ENCODE results near the gene TLX2. TPM values are rescaled to one million over a fixed set of nuclear protein-coding genes. Genes with fewer than 3 reads are reported as not detected.

Gene TLX2
- total RNA-seq, 1 donor from 2014 or later = not detected

DNA sequence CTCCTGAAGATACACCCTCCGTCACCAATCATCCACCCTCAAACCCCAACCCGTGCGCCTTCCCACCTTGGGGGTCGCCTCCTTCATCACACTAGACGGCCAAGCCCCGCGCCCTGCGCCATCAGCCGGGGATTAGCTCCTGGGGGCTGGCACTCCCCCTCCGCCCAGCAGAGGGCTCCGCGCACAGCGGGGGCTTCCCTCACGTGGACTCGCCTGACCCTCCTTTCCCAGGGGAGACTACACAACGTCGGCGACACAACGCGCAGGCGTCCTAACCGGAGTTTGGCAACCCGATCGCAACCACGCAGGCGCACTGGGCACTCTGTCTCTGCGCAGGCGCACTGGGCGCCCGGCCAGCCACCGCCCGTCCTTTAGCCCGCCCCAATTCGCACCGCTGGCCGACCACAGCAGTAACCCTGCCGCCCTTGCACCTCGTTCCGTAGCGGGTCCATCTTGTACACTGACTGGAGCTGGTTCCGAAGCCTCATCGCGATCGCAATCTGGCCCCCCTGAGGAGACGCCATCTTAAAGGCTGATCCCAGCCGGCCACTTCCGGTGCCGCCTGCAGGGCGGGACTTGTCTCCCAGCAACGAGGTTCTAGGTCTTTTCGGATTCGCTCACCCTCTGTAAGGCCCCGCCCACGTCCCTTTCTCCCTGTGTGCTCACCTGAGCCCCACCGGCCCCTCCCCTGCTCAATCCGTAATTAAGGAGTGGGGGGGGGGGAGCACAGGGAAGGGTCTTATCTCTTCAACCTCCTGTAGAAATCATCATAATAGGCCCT, 6.9 kb upstream of the TLX2 start, which contains the start of gene PCGF1:
TSS of gene PCGF1 (minus strand) at position 551 of the 781 bp plus-strand sequence. CDS start at position 524, 27 bp downstream.
- intact Hi-C loops (cut with DNase I) = no loop called here

DNA sequence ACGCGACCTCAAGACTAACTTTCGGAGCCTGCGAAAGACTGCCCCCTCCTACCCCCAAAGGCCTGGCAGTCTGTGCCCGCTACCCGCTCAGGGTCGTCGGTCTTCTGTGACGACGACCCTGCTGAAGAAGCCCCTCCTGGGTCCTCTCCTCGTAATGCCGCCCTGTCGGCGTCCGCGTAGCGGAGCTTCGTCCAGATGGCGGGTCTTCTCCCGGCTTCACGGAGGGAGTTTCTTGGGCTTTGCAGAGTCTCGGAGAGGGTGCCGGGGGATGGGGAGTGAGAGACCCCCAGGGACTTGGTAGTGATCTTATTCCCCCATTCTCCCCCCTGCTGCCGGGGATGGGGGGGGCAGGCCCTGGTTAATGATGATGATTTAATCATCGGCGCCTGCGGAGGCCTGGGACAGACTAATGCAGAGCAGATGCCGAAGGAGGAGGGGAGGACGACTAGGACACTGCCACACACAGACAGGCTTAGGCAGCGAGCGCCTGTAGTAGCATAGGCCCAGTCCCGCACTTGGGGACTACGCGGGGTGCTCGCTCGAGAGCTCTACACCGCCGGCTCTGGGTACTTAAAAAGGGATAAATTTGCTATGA, 6.2 kb upstream of the TLX2 start:
- peak; percentile 72 for DNase-seq (ENCODE audit: low spot score)
- intact Hi-C loops (cut with DNase I) = no loop called here
- ATAC-seq = peak; percentile 28

More for the DNA sequence above, 6.9 kb upstream of the TLX2 start, which contains the start of gene PCGF1:
- DNase-seq (ENCODE audit: low spot score) = peak; percentile 100
- peak; percentile 98 for ATAC-seq

DNA sequence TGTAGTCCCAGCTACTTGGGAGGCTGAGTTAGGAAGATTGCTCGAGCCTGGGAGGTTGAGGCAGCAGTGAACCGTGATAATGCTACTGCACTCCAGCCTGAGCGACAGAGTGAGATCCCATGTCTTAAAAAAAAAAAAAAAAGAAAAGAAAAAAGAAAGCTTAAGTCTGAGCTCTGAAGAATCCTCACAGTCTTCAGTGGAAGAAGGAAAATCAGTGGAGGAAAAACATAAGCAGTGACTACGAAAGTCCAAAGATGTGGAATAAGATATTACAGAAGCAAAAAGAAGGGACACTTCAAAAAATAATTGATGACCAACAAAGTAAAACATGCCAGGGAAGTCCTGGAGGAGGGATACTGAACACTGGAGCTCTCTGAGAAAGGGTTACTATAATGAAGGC, 4.0 kb upstream of the TLX2 start:
- no peak for ATAC-seq
- DNase-seq (ENCODE audit: low spot score) = no peak

DNA sequence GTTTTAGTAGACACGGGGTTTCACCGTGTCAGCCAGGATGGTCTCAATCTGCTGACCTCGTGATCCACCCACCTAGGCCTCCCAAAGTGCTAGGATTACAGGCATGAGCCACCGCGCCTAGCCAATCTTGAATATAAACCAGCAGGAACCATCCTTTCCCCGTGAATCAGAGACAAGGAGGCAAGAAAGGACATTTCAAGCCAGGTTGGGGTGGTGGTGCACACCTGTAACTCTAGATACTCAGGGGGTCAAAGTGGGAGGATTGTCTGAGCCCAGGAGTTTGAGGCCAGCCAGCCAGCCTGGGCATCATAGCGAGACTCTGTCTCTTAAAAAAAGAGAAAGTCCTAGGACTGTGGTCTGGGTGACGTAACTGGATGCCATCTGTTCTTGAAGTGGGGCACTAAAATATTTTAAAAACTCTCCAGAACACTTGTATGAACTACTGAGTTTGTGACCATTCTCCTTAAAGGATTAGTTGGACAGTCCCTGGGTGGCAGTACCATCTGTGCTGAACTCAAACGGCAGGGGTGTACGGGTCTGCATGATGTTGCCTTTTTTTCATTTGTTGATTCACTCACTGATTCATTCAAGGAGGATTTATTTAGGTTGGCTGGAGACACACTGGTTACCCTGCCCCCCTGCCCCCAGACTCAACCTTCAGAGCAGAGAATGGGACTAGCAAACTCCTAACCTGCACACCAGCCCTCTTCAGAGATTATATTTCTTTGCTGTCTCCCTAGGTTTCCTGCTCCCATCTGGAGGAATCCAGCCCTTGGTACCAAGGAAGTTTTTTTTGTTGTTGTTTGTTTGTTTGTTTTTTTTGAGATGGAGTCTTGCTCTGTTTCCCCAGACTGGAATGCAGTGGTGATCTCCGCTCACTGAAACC, 2.9 kb upstream of the TLX2 start:
- intact Hi-C loops (cut with DNase I) = no loop called here
- DNase-seq (ENCODE audit: low spot score) (no peak), ATAC-seq (no peak)

More for the DNA sequence above, 4.0 kb upstream of the TLX2 start:
- intact Hi-C loops (cut with DNase I) = no loop called here

DNA sequence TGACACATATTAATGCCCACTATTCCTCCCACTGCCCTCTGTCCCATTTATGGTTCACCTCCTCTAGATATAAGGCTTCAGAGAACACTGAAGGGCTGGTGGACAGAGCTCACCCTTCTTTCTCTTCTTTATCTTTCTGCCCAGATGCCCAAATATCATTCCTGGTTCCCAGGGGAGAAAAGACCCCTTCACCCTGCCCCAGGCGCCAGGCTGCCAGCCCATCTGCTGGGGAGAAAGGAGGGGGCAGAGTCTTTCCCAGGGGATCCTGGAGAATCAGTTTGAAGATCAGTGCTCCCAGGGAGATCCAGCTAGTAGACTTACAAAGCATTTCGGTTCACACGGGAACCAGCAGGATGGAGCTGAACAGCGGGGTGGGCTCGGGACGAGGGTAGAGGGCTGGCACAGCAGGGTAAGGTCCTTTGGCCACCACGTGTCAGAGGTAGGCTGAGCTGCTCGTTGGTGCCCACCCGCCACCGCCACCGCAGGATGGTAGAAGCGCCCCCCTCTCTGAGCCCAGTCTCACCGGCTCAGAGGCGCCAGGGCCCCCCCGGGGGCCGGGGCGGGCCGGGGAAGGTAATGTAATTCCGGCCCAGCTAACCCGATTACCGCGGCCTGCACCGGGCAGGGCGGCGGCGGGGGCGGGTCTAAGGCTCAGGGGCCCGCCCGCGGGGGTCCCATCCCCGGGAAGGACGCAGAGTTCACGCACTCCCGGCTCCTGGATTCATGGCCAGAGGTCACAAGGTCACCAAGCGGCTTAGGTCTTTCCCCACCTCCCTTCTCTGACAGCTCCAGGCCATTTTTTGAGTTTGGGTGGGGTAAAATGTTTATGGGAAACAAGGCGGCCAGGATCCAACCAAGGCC, 1.3 kb upstream of the TLX2 start:
- no peak for ATAC-seq
- intact Hi-C loops (cut with DNase I) = no loop called here
- DNase-seq (ENCODE audit: low spot score) = no peak

DNA sequence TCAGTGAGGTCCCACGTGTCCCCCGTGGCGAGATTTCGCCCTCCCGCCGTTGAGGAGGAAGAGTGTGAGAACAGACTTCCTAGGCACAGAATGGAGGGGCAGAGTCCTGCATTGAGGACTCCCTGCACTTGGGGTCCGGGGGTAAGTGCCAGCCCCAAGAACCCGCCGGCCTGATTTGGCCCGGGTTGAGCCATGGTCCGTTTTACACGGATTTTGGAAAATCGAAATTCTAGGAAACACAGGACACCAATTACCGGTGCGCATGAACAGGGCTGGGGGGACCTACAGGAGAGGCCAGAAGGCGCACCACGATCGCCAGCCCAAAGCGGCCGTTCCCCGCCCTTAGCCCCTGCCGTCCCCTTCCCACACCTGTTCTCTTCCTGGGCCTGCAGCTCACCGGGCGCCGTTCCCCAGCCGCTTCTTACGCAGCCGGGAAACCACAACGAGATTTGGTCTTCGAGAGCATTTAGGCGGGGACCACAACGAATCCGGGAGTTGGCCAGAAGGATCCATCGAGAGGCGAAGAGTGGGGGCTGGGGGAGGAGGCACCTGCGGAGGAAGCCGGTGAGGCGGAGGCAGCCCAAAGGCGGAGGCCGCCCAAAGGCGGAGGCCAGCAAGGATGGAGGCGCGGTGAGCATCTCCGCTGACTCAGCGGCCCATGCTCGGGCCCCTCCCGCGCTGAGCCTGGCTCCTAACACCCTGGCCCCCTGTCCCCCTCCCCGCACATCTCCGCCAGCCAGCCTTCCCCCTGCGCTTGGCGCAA, 464 bp upstream of the TLX2 start:
- intact Hi-C loops (cut with DNase I) = no loop called here
- DNase-seq (ENCODE audit: low spot score) (no peak), ATAC-seq (no peak)

DNA sequence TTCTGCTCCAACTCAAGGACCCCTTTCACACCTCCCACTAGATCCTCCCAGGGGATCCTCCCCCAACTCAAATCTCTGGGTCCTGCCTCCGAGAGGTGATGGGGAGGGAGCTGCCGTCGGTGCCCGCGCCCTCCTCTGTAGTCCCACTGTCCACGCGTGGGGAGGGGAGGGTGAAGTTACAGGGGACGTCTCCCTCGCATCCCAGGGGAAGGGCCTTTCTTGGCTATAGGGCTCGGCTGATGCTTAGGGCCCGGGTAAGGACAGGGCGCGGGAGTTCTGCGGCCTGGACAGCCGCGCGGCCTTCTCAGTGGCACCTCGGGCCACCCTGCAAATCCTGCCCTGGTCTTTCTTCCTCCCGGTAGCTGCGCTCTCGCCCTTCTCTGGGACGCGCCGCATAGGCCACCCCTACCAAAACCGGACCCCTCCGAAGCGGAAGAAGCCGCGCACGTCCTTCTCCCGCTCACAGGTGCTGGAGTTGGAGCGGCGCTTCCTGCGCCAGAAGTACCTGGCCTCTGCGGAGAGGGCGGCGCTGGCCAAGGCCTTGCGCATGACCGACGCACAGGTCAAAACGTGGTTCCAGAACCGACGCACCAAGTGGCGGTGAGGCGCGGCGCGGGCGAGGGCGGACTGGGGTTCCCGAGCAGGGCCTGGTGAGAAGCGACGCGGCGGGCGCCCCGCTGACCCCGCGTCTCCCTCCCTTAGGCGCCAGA, 1.2 kb downstream of the TLX2 start:
- intact Hi-C loops (cut with DNase I) = no loop called here
- ATAC-seq = no peak
- no peak for DNase-seq (ENCODE audit: low spot score)

DNA sequence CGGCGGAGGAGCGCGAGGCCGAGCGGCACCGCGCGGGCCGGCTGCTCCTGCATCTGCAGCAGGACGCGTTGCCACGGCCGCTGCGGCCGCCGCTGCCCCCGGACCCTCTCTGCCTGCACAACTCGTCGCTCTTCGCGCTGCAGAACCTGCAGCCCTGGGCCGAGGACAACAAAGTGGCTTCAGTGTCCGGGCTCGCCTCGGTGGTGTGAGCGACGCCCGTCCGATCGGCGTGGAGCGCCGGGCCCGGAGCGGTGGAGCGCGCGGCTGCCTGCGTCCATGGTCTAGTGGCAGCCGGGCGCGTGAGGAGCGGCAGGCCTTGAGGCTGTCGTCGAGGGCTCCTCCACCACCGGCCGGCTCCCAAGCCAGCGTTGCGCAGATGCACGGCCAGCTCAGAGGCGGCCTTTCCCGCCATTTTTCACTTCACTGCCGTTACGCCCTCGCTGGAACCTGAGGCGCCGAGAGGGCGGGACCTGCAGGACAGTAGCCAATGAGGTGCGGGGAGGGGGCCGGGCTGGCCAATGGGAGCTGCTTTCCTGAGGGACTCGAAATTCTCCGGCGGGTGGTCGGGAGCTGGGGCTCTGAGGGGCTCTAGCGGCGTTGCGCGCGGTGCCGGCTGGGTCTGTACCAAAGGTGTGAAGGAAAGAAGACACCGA, 1.9 kb downstream of the TLX2 start:
- ATAC-seq = peak; percentile 72
- peak; percentile 77 for DNase-seq (ENCODE audit: low spot score)
- intact Hi-C loops (cut with DNase I) = no loop called here

DNA sequence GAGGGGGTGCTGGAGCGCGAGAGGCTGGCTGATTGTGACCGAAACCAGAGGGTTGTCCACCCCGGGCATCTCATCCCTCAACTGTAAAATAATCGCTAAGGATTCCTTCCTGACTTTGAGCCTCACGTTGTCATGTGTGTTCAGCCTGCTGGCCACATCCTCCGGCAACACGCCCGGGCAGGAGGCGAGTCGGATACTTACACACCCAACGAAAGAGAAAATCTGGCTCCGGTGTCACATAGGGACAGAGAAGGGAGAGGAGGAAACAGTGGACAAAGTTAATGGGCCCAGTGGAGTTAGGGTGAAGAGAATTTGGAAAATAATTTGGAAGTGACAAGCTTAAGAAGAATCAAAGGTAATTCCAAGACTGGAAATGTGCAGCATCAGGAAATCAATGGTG, 2.4 kb downstream of the TLX2 start:
- no peak for DNase-seq (ENCODE audit: low spot score)
- no peak for ATAC-seq
- intact Hi-C loops (cut with DNase I) = no loop called here

DNA sequence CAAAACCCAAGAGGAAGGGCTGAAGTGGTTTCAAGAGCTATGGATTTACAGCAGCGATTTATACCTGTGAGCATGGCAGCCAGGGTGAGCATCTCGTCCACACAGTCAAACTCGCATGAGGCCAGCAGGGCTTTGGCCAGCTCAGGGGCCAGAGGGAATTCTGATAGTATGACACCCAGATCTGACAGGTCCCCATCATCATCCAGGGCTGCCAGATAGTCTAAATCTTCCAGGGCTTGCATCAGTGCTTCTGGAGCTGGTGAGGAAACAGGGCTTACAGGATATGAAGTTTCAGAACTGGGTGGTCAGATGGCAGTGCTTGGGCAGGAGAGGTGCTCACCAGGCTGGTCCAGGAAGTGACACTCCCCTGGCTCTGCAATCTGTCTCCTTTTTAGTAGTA, 8.3 kb downstream of the TLX2 start:
- no peak for ATAC-seq
- intact Hi-C loops (cut with DNase I) = no loop called here
- no peak for DNase-seq (ENCODE audit: low spot score)

DNA sequence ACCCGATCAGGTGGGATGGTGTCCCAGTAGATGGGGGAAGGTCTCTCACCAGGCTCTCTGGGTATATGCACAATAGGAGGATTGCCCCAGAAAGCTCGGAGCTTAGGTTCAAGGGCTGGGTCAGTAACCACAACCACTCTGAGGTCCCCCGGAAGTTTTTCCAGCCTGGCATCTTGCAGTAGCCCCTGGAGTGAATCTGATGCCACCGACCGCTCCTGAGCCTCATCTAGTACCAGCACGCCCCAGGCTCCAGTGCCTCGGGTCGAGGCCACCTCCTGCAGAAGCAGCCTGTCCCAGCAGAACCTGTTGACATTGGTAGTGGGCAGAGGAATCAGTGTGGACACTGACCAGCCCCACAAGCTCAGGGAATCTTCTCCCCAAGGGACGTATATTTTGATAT, 9.8 kb downstream of the TLX2 start:
- DNase-seq (ENCODE audit: low spot score) (no peak), ATAC-seq (no peak)
- intact Hi-C loops (cut with DNase I) = no loop called here

DNA sequence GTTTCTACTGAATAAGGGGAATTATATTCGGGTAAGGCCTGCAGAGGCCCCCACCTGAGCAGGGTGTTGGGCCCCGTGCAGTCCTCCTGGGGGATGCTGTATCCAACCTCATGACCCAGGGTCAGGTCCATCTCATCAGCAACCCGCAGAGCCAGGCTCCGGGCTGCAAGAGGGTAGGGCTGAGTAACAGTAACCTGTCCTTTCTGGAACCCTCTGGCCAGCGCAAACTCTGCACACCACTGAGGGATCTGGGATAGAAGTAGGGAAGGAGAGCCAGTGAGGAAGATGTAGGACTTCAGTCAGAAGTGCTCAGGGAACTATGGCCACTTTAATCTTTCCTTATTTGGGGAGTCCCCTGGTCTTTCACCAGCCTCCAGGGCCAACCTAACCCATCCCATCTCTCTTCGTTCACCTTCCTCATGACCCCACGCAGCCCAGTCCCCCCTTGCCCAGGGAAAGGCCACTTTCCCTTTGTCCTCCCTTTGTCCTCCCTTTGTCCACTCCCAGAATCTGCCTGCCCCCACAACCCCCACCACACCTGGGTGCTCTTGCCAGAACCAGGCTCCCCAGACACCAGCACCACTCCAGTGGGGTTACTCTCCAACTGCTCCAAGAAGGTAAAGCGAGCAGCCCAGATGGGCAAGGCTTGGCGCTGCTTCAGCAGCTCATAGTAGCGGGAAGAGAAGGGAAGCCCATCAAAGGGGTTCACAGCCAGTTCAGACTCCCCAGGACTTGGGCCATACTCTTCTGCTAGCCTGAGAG, 10.9 kb downstream of the TLX2 start:
- DNase-seq (ENCODE audit: low spot score) (no peak), ATAC-seq (no peak)
- intact Hi-C loops (cut with DNase I) = no loop called here

DNA sequence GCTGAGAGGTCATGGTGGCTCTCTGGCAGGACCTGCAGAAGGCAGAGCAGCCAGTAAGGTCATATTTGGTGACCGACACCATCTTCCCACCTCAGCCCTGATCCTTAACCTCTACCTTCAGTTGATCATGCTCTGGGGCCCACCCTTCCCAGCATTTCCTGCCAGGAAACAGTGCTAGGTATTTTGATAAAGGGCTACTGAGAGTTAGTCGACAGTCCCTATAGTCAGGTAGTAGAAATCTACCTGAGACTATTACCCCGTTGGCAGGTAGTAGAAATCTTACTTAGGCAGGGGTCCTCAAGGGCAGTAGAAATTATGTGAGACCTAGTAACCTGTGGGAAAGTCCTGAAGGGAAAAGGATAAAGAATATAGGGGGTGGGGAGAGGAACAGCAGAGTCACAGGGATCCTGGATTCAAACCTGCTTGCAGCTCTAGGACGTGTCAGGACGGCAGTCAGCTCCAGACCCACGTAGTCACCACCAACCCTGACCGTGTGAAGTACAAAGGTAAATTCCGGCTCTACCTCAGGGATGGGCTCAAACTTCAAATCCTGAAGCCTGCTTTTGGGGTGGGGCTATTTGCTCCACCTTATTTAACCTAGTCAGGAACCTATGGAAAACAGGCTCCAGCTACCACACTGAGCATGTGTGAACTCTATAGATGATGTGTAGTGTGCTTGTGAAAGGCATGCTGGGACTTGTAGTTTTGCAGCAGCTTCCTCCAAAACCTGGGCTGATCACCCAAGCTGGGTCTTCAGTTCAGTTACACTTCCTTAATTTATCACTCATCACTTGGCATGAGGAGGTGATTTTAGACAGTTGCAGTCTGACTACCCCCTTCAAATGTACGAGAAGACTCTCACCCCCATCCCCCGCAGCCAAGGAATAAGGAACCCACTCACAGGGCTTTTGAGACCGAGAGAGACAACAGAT, 11.7 kb downstream of the TLX2 start, which contains the start of gene DQX1:
TSS of gene DQX1 (minus strand) at position 515 of the 932 bp plus-strand sequence. CDS start at position 13, 502 bp downstream.
- no peak for DNase-seq (ENCODE audit: low spot score)
- intact Hi-C loops (cut with DNase I) = no loop called here

DNA sequence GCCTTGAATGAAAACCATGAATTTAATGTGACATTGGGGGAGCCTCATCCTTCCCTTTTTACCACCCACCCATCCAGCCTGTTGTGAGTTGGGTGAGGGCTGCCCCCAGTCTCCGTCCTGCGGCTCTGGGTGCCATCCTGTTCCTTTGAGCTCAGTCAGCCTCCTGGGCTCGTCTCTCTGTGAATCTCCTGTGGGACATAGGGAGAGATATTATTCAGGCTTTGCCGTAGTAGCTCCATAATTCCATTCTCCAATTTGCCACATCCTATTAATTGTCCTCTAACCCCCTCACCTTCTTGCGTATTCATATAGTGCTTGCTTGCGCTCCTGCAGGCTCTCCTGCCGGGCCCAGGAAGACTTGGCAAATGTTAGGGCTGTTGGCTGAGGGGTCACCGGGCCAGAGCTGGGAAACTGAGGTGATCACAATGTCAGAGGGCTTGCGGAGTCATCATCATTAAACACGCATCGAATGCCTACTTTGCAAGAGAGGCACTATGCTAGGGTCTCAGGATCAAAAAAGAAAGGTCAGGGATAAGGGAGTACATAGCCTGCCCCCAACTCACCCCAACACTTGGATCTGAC, 12.5 kb downstream of the TLX2 start:
- no peak for ATAC-seq
- intact Hi-C loops (cut with DNase I) = no loop called here

More for the DNA sequence above, 11.7 kb downstream of the TLX2 start, which contains the start of gene DQX1:
- no peak for ATAC-seq

DNA sequence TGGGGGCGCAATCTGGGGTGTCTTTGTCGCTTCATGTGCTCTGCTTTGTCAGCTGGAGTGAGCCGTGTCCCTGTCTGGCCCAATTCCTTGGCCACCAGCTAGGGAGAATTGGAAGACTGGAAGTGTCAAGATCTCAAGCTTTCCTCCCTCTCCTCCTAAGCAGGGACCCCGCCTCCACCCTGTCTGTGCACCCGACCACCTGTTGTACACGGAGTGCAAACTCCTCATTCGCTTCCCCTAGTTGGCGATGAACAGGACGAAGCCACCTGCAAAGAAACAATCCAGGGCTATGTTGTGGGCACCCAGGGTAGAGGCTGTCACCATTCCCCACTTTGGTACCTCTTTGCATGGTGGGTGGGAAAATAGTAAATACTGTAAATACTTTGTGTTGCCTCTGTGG, 13.5 kb downstream of the TLX2 start:
- intact Hi-C loops (cut with DNase I) = no loop called here
- DNase-seq (ENCODE audit: low spot score) (no peak), ATAC-seq (no peak)

More for the DNA sequence above, 12.5 kb downstream of the TLX2 start:
- DNase-seq (ENCODE audit: low spot score) = no peak

Measured in sciatic nerve (tissue), 2 donors.